PFSK-1 (cell line): ENCODE results near the gene TLL1.

Source experiments
- FOXP2 ChIP-seq: optimal IDR thresholded peaks from 2 replicates; pipeline ENCODE3; 2011; ENCODE audit warnings: borderline replicate concordance, control low read depth, inconsistent platforms; ENCODE audit not compliant: insufficient read depth; ENCODE audit errors: extremely low read length, extremely low read depth
- POLR2AphosphoS5 ChIP-seq: IDR thresholded peaks from 2 replicates; pipeline ENCODE4 v1.6.1; 2012; ENCODE audit warnings: low read depth, mild to moderate bottlenecking, control low read depth, low read length, moderate library complexity
- SIN3A ChIP-seq: IDR thresholded peaks from 2 replicates; pipeline ENCODE4 v1.6.1; 2012; ENCODE audit warnings: mild to moderate bottlenecking, low read length, moderate library complexity, borderline replicate concordance; ENCODE audit not compliant: insufficient read depth
- TAF1 ChIP-seq: IDR thresholded peaks from 2 replicates; pipeline ENCODE4 v1.6.1; 2012; ENCODE audit warnings: low read length, control low read depth, borderline replicate concordance; ENCODE audit not compliant: insufficient read depth
- TF ChIP-seq, protein P1 (sequence below), 2 experiments: IDR thresholded peaks; 2 replicates each; pipeline versions ENCODE4 v1.6.1 to v1.8.0; 2011 to 2012; ENCODE audit warnings: low read depth in 2 of 2, low read length in 2 of 2, control low read depth in 1 of 2, inconsistent platforms in 1 of 2, mild to moderate bottlenecking in 1 of 2, moderate library complexity in 1 of 2; ENCODE audit not compliant: insufficient read depth in 1 of 2

TLL1 gene

DNA sequence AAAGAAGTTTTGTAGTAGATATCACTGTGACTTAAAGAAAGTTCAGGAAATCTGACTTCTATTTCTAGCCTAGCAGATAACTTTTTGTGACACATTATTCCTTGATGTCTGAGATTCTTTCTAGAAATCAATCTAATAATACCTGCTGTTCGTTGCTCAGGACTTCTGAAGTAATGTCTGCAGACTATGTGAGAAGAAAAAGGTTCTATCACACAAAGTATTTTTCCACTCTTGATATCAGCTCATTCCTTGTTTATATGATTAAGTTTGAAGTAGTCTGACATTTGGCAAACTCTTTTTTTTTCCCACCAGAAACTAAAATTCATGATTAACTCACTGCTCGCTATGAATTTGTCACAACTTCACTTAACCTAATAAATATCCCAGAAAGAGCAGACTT lies 56.6 kb downstream of the TLL1 start:
- TF ChIP-seq POLR2AphosphoS5 (no peak), FOXP2 (no peak), SIN3A (no peak), TAF1 (no peak)
- TF ChIP-seq, protein P1, sequence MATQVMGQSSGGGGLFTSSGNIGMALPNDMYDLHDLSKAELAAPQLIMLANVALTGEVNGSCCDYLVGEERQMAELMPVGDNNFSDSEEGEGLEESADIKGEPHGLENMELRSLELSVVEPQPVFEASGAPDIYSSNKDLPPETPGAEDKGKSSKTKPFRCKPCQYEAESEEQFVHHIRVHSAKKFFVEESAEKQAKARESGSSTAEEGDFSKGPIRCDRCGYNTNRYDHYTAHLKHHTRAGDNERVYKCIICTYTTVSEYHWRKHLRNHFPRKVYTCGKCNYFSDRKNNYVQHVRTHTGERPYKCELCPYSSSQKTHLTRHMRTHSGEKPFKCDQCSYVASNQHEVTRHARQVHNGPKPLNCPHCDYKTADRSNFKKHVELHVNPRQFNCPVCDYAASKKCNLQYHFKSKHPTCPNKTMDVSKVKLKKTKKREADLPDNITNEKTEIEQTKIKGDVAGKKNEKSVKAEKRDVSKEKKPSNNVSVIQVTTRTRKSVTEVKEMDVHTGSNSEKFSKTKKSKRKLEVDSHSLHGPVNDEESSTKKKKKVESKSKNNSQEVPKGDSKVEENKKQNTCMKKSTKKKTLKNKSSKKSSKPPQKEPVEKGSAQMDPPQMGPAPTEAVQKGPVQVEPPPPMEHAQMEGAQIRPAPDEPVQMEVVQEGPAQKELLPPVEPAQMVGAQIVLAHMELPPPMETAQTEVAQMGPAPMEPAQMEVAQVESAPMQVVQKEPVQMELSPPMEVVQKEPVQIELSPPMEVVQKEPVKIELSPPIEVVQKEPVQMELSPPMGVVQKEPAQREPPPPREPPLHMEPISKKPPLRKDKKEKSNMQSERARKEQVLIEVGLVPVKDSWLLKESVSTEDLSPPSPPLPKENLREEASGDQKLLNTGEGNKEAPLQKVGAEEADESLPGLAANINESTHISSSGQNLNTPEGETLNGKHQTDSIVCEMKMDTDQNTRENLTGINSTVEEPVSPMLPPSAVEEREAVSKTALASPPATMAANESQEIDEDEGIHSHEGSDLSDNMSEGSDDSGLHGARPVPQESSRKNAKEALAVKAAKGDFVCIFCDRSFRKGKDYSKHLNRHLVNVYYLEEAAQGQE (IDR thresholded peaks at IDR 0.05; ENCODE audit: insufficient read depth in 1 of 2, low read depth in 2 of 2, low read length in 2 of 2), result no peak

DNA sequence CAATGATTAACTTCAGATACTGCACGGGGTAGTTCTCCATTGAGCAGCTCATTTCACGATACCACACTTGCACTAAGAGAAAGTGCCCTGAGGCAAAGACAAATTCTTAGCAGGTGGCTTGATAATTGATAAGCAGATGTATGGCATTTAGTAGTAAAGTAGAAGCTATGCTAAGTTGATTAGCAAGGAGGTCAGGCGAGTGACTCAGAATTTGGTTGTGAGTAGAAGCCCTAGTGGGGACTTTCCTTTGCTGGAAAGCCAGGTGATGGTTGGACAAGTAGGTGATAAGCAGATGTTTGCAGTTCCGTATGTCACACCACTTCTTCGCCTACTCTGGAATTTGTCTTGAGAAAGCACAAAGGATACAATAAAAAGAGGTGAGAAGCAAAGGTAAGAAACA lies 58.7 kb downstream of the TLL1 start:
- no peak for TF ChIP-seq SIN3A
- TF ChIP-seq FOXP2, result no peak
- TF ChIP-seq, protein P1 (IDR thresholded peaks at IDR 0.05; ENCODE audit: insufficient read depth in 1 of 2, low read depth in 2 of 2, low read length in 2 of 2), result no peak
- TF ChIP-seq POLR2AphosphoS5, result no peak
- no peak for TF ChIP-seq TAF1

DNA sequence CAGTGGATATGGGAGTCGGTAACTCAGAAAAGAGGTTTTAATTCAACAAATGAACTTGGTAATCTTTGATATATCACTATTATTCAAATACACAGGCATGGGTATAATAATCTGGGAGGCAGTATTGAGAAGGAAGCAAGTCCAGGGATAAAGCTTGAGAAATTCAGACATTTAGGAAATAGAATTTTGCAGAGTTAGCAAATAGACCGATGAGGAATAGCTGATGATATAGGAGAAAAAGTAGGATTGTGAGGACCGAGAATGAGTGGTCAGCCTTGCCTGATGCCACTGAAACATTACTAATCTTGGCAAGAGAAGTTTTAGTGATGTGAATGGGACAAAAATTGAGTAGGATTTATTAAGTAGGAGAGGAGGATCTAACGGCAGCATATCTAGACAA lies 71.9 kb downstream of the TLL1 start:
- TF ChIP-seq, protein P1 (IDR thresholded peaks at IDR 0.05; ENCODE audit: insufficient read depth in 1 of 2, low read depth in 2 of 2, low read length in 2 of 2), result no peak
- no peak for TF ChIP-seq SIN3A
- TF ChIP-seq POLR2AphosphoS5, result no peak
- no peak for TF ChIP-seq FOXP2
- TF ChIP-seq TAF1, result no peak

DNA sequence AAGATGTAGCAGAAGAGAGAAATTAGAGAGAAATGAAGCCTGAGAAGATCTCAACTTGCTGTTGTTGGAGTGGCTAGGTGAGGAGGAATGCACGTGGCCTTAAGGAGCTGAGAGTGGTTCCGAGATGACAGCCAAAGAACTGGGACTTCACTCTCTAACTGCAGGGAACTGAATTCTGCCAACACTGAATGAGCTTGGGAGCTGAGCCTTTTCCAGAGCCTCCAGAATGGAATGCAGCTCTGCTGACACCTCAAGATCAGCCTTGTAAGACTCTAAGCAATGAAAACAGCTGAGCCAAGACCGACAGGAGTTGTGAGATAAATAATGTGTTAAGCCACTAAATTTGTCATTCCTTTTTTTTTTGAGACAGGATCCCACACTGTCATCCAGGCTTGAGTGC lies 73.0 kb downstream of the TLL1 start:
- TF ChIP-seq, protein P1 (IDR thresholded peaks at IDR 0.05; ENCODE audit: insufficient read depth in 1 of 2, low read depth in 2 of 2, low read length in 2 of 2), result no peak
- TF ChIP-seq TAF1 (no peak), POLR2AphosphoS5 (no peak), FOXP2 (no peak), SIN3A (no peak)

DNA sequence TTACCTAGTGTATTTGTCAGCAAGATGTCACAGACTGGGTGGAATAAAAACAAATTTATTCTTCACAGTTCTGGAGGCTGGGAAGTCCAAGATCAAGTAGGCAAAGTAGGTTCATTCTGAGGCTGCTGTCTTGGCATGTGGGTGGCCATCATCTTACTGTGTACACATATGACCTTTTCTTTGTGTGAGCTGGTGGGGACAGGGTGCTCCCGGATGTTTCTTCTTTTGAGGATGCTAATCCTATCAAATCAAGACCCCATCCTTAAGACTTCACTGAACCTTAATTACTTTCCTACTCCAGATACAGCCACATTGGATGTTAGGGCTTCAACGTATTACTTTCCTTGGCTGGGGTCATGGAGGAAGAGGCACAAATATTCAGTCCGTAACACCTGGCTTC lies 74.0 kb downstream of the TLL1 start:
- TF ChIP-seq FOXP2, result no peak
- TF ChIP-seq, protein P1 (IDR thresholded peaks at IDR 0.05; ENCODE audit: insufficient read depth in 1 of 2, low read depth in 2 of 2, low read length in 2 of 2), result no peak
- TF ChIP-seq SIN3A, result no peak
- no peak for TF ChIP-seq TAF1
- TF ChIP-seq POLR2AphosphoS5, result no peak
